OCI-M1 (cell line): ENCODE results near the gene SLC24A2.

Source experiments
- DNase-seq: peaks from one replicate; lab custom pipeline; 2025; lab: John Stamatoyannopoulos, UW

SLC24A2 gene

DNA sequence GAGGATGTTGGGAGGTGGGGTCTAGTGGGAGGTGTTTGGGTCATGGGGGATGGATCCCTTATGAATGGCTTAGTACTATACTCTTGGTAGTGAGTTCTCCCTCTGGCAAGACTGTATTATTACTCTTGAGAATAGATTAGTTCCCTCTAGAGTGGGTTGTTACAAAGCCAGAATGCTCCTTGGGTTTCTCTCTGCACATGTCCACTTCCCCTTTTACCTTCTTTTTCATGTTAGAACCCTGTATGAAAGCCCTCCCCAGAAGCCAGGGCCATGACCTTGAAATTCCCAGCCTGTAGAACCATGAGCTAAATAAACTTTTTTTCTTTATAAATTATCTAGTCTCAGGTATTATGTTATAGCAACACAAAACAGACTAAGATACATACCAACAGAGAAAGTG lies 31.1 kb downstream of the SLC24A2 start:
- peak; percentile 45 for DNase-seq

DNA sequence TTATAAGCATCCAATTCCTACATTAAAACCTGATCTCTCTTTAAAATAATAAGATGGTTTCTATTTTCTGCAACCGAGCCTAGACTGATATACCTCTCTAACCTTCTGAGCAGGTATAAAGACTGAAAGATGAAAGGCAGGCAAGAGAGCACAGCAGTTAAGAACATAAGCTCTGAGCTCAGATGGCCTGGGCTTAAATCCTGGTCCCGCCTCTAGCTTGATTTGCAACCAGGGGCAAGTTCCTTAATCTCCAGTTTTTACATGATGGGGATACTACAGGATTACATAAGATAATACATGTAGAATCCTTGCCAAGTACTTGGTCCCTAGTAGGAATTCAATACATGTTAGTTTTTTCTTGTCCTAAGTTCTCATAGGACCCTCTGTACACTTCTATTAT lies 33.9 kb downstream of the SLC24A2 start:
- no peak for DNase-seq

DNA sequence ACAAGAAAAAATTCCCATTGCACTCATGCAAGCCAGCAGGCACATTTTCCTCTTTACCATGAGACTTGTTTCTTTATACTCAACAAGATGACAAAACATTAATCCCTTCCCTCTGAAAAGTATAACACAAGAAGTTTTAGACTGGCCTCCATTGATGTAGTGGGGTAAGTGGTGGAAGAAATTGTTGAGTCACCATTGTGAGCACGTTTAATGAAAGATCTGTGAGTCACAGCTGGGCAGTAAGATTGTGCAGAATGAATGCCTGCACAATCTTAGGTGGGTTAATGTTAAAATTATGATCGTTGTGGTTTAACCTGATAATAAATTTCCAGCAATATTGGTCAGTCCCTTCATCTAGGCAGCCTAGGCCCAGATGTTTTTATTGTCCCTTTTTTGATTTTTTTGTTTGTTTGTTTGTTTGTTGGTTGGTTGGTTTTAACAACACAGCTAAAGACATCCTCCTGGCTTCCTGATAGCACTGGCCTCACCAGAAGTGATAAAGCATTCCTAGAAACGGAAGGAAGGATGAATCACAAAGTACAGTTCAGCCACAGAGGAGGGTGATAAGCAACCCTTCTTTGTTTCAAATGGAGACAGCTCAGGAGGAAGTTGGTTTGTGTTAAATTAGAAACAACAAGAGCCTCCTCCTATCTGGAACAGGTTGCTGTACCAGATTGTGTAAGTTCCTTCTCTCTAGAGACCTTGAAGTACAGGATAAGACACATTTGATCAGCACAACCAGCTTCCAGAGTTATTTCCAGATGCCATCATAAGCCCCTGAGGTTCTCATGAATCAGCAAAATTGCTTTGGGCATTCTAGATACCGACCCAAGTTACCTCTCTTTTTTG lies 40.3 kb downstream of the SLC24A2 start:
- peak; percentile 94 for DNase-seq

DNA sequence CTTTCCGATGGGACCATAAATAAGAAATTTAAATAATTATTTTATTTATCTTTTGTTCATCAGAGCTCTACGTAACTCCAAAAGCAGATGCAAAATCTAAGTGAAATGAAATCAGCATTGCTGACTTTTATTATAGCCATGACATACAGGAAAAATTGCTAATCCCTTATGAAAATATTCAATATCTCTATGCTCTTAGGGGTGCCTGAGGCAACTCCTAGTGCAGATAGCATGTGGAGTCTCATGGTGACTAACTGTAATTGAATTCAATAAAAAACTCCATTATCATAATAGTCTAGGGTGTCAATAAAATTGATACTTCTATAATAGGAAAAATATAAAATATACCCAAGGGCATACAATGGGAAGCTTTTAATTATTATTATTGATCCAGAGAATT lies 42.6 kb downstream of the SLC24A2 start:
- no peak for DNase-seq

DNA sequence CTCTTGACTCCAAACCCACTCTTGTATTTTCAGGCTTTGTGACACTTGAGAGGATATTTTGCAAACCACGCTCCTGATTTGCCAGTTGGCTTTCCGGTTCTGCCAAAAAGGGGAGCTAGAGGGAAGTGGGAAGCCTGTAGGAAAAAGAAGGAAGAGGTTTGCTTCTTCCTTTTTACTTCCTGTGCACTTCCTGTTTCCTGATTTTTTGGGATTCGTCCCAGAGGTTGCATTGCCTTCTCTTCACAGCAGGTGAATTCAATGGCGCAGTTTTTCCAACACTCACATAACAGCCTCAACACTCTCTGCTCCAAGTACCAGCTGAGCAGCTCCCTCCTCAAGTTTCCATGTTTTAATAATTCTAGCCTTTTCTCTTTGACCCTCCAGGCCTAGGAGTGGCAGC lies 47.7 kb downstream of the SLC24A2 start:
- DNase-seq = no peak
